ENCODE results near the gene ZNF683. TPM values are rescaled to one million over a fixed set of nuclear protein-coding genes. Genes with fewer than 3 reads are reported as not detected.

The ZNF683 gene
- total and polyA plus RNA-seq, 2 of the 4 experiments (the other 2 are of a cell fraction), result not detected

Other genes with a start within 250 kb of the ZNF683 start
- gene FAM110D, start 213.7 kb downstream of the ZNF683 start, total RNA-seq (2012; rRNA removed), result not detected in 2 replicates
- gene FAM110D, start 213.7 kb downstream of the ZNF683 start, polyA plus RNA-seq (2012; rRNA removed), result not detected in 2 replicates
- gene C1orf232, start 203.8 kb downstream of the ZNF683 start, total RNA-seq (2012; rRNA removed), result not detected in 2 replicates
- not detected in 2 replicates for gene C1orf232, start 203.8 kb downstream of the ZNF683 start, polyA plus RNA-seq (2012; rRNA removed)
- gene ZNF593, start 202.8 kb downstream of the ZNF683 start, total RNA-seq (2012; rRNA removed), result 22.2 and 22.8 TPM in 2 replicates
- gene ZNF593, start 202.8 kb downstream of the ZNF683 start, polyA plus RNA-seq (2012; rRNA removed), result 57.7 and 78.6 TPM in 2 replicates
- gene ZNF593OS, start 200.9 kb downstream of the ZNF683 start, total RNA-seq (2012; rRNA removed), result not detected in 2 replicates
- gene ZNF593OS, start 200.9 kb downstream of the ZNF683 start, polyA plus RNA-seq (2012; rRNA removed), result not detected in 2 replicates
- 0.28 TPM in 1 of 2 replicates, not detected in the other for gene CNKSR1, start 195.3 kb downstream of the ZNF683 start, total RNA-seq (2012; rRNA removed)
- gene CNKSR1, start 195.3 kb downstream of the ZNF683 start, polyA plus RNA-seq (2012; rRNA removed), result 0.30 and 0.43 TPM in 2 replicates
- not detected in 2 replicates for gene CATSPER4, start 182.1 kb downstream of the ZNF683 start, total RNA-seq (2012; rRNA removed)
- not detected in 2 replicates for gene CATSPER4, start 182.1 kb downstream of the ZNF683 start, polyA plus RNA-seq (2012; rRNA removed)
- gene CEP85, start 138.6 kb downstream of the ZNF683 start, total RNA-seq (2012; rRNA removed), result 11.1 and 11.5 TPM in 2 replicates
- gene CEP85, start 138.6 kb downstream of the ZNF683 start, polyA plus RNA-seq (2012; rRNA removed), result 11.2 and 11.8 TPM in 2 replicates
- 32.2 and 35.0 TPM in 2 replicates for gene SH3BGRL3, start 92.7 kb downstream of the ZNF683 start, total RNA-seq (2012; rRNA removed)
- 483 and 565 TPM in 2 replicates for gene SH3BGRL3, start 92.7 kb downstream of the ZNF683 start, polyA plus RNA-seq (2012; rRNA removed)
- gene UBXN11, start 66.1 kb downstream of the ZNF683 start, total RNA-seq (2012; rRNA removed), result 3.6 and 5.2 TPM in 2 replicates
- 17.0 and 18.4 TPM in 2 replicates for gene UBXN11, start 66.1 kb downstream of the ZNF683 start, polyA plus RNA-seq (2012; rRNA removed)
- not detected in 2 replicates for gene CD52, start 54.8 kb downstream of the ZNF683 start, total RNA-seq (2012; rRNA removed)
- 1.3 and 1.6 TPM in 2 replicates for gene CD52, start 54.8 kb downstream of the ZNF683 start, polyA plus RNA-seq (2012; rRNA removed)
- not detected in 2 replicates for gene CRYBG2, start 18.6 kb downstream of the ZNF683 start, total RNA-seq (2012; rRNA removed)
- gene CRYBG2, start 18.6 kb downstream of the ZNF683 start, polyA plus RNA-seq (2012; rRNA removed), result not detected in 2 replicates
- not detected in 2 replicates for gene LIN28A, start 38.1 kb upstream of the ZNF683 start, total RNA-seq (2012; rRNA removed)
- gene LIN28A, start 38.1 kb upstream of the ZNF683 start, polyA plus RNA-seq (2012; rRNA removed), result not detected in 2 replicates
- gene DHDDS, start 59.6 kb upstream of the ZNF683 start, total RNA-seq (2012; rRNA removed), result 66.7 and 67.7 TPM in 2 replicates
- 42.8 and 49.3 TPM in 2 replicates for gene DHDDS, start 59.6 kb upstream of the ZNF683 start, polyA plus RNA-seq (2012; rRNA removed)
- 367 and 481 TPM in 2 replicates for gene HMGN2, start 99.7 kb upstream of the ZNF683 start, total RNA-seq (2012; rRNA removed)
- 460 and 505 TPM in 2 replicates for gene HMGN2, start 99.7 kb upstream of the ZNF683 start, polyA plus RNA-seq (2012; rRNA removed)
- 4.2 and 6.3 TPM in 2 replicates for gene RPS6KA1, start 157.0 kb upstream of the ZNF683 start, total RNA-seq (2012; rRNA removed)
- 3.6 and 3.8 TPM in 2 replicates for gene RPS6KA1, start 157.0 kb upstream of the ZNF683 start, polyA plus RNA-seq (2012; rRNA removed)